CD4-positive, alpha-beta T cell (primary cell): ENCODE measurements around the gene PPL. TPM values are rescaled to one million over a fixed set of nuclear protein-coding genes. Genes with fewer than 3 reads are reported as not detected.

ENCODE experiments used
- ATAC-seq: fragments of 200-7000 bp; cut with Tn5 transposase; one replicate; pipeline ENCODE4 v1.10.0; 2022; ENCODE audit warnings: mild to moderate bottlenecking; ENCODE audit not compliant: poor library complexity
- CTCF ChIA-PET: fragments of 350-600 bp; sonication (Branson Sonifier 250); formaldehyde crosslinking; loops from one replicate; lab custom pipeline; 2021; ENCODE audit warnings: antibody characterized with exemption, inconsistent platforms; lab: Charles Lee
- POLR2A ChIA-PET: fragments of 350-600 bp; sonication (Branson Sonifier 250); formaldehyde crosslinking; loops from one replicate; lab custom pipeline; 2021; ENCODE audit warnings: antibody characterized with exemption, inconsistent platforms; lab: Charles Lee
- DNase-seq, 14 experiments: peaks; one replicate each; pipeline ENCODE4 v3.0.0-alpha.2; 2013 to 2020; ENCODE audit warnings: mixed read lengths in 2 of 14
- H3K27ac ChIP-seq, 2 donors: one replicate each; pipeline versions ENCODE4 v1.5.1 to v1.7.0; 2013; ENCODE audit warnings: low read length in 2 of 2, low read depth in 1 of 2, mild to moderate bottlenecking in 1 of 2
- H3K27me3 ChIP-seq, 2 experiments: 1 replicate in 1 of 2; 2 replicates in 1 of 2; pipeline versions ENCODE4 v1.6.1 to v1.7.0; 2013; ENCODE audit warnings: low read length in 2 of 2, control low read depth in 1 of 2, mild to moderate bottlenecking in 1 of 2, moderate library complexity in 1 of 2; ENCODE audit not compliant: insufficient read depth in 2 of 2, control insufficient read depth in 1 of 2
- H3K36me3 ChIP-seq: one replicate; pipeline ENCODE4 v1.6.1; 2013; ENCODE audit warnings: low read length, control low read depth; ENCODE audit not compliant: insufficient read depth
- H3K4me1 ChIP-seq: one replicate; pipeline ENCODE4 v1.6.1; 2013; ENCODE audit warnings: low read length, control low read depth; ENCODE audit not compliant: insufficient read depth
- H3K4me3 ChIP-seq: one replicate; pipeline ENCODE4 v1.5.1; 2013; ENCODE audit warnings: mild to moderate bottlenecking, low read length, moderate library complexity
- H3K9me3 ChIP-seq, 2 experiments: 1 replicate in 1 of 2; 2 replicates in 1 of 2; pipeline versions ENCODE4 v1.6.1 to v1.7.0; 2013; ENCODE audit warnings: low read length in 2 of 2, mild to moderate bottlenecking in 2 of 2, control low read depth in 1 of 2, moderate library complexity in 1 of 2; ENCODE audit not compliant: control insufficient read depth in 1 of 2, insufficient read depth in 1 of 2
- H3K27ac Mint-ChIP-seq: one replicate; pipeline ENCODE4 v1.8.0; 2020; ENCODE audit warnings: mixed read lengths
- H3K27me3 Mint-ChIP-seq: one replicate; pipeline ENCODE4 v1.8.0; 2021; ENCODE audit warnings: mixed read lengths
- H3K36me3 Mint-ChIP-seq: one replicate; pipeline ENCODE4 v1.8.0; 2021; ENCODE audit warnings: low read depth, mixed read lengths
- H3K4me1 Mint-ChIP-seq: one replicate; pipeline ENCODE4 v1.8.0; 2021; ENCODE audit warnings: low read depth, mixed read lengths
- H3K4me3 Mint-ChIP-seq: one replicate; pipeline ENCODE4 v1.8.0; 2020; ENCODE audit warnings: mild to moderate bottlenecking, mixed read lengths
- H3K9me3 Mint-ChIP-seq: one replicate; pipeline ENCODE4 v1.8.0; 2020; ENCODE audit warnings: mixed read lengths
- CTCF ChIP-seq: fragments of 200-600 bp; IDR thresholded peaks from one replicate; pipeline ENCODE4 v1.8.0; 2022; ENCODE audit warnings: antibody characterized with exemption, mild to moderate bottlenecking
- intact Hi-C, 2 experiments: fragments of 100-400 bp; cut with DNase I in 1 of 2; cut with micrococcal nuclease in 1 of 2; formaldehyde crosslinking; loops; one replicate each; pipeline versions ENCODE4 v1.15.1 to v1.9.0; 2023 to 2025; cut with DNase I, micrococcal nuclease
- total RNA-seq, 174 experiments: library from RNA in 2 of 174; stranded (reverse) in 2 of 174; gene quantifications; one replicate each; pipeline ENCODE4 v1.2.3 and lab custom pipeline; 2021 to 2026

Gene PPL
- total RNA-seq, 2 experiments from 2014 or later: not detected

- Histone ChIP-seq H3K9me3 (no peaks in the 10 kb centered on the region), H3K4me1 (no peaks in the 10 kb centered on the region), H3K4me3 (no peak overlapping the region), H3K27me3 (no peaks in the 10 kb centered on the region), H3K27ac (no peak overlapping the region), H3K36me3 (no peaks in the 10 kb centered on the region)
- DNase-seq: no peak
- Mint-ChIP-seq H3K4me3 (no peak overlapping the region), H3K27ac (no peak overlapping the region), H3K9me3 (no peaks in the 10 kb centered on the region), H3K36me3 (no peaks in the 10 kb centered on the region), H3K4me1 (no peaks in the 10 kb centered on the region), H3K27me3 (no peaks in the 10 kb centered on the region)
- ATAC-seq: no peak
- CTCF ChIA-PET: no interaction called here
- TF ChIP-seq CTCF: no peak
- intact Hi-C loops: no loop called here
- POLR2A ChIA-PET: no interaction called here
Measured at GRCh38 chr16:4909825-4910224, 27.1 kb downstream of the PPL start.

GRCh38 chr16:4908854-4909401 lies 28.0 kb downstream of the PPL start:
- no peak overlapping the region for H3K27ac Mint-ChIP-seq
- CTCF ChIA-PET: no interaction called here
- H3K36me3 ChIP-seq: no peaks in the 10 kb centered on the region
- POLR2A ChIA-PET: no interaction called here
- H3K4me3 Mint-ChIP-seq: no peak overlapping the region
- no peaks in the 10 kb centered on the region for H3K27me3 ChIP-seq
- TF ChIP-seq CTCF: no peak
- intact Hi-C loops: no loop called here
- no peaks in the 10 kb centered on the region for H3K9me3 Mint-ChIP-seq
- no peaks in the 10 kb centered on the region for H3K4me1 Mint-ChIP-seq
- no peak overlapping the region for H3K27ac ChIP-seq
- H3K4me1 ChIP-seq: no peaks in the 10 kb centered on the region
- no peak overlapping the region for H3K4me3 ChIP-seq
- no peaks in the 10 kb centered on the region for H3K9me3 ChIP-seq
- peaks cover 5% of the 10 kb centered on the region for H3K27me3 Mint-ChIP-seq
- ATAC-seq (no peak), DNase-seq (no peak)
- H3K36me3 Mint-ChIP-seq: no peaks in the 10 kb centered on the region

- no peaks in the 10 kb centered on the region for H3K36me3 ChIP-seq
- Mint-ChIP-seq H3K4me1 (no peaks in the 10 kb centered on the region), H3K36me3 (no peaks in the 10 kb centered on the region), H3K9me3 (no peaks in the 10 kb centered on the region), H3K27ac (no peak overlapping the region), H3K27me3 (peaks cover 7% of the 10 kb centered on the region), H3K4me3 (no peak overlapping the region)
- peaks cover 0 to 3% of the 10 kb centered on the region in 2 experiments for H3K27me3 ChIP-seq
- intact Hi-C loops: no loop called here
- H3K27ac ChIP-seq: no peak overlapping the region
- no peaks in the 10 kb centered on the region for H3K9me3 ChIP-seq
- H3K4me1 ChIP-seq: no peaks in the 10 kb centered on the region
- ChIA-PET POLR2A (no interaction called here), CTCF (no interaction called here)
- DNase-seq (no peak), ATAC-seq (no peak)
- no peak overlapping the region for H3K4me3 ChIP-seq
- TF ChIP-seq CTCF: no peak
Measured at GRCh38 chr16:4904942-4905615, 31.9 kb downstream of the PPL start.
